ENCODE measurements around the gene VSTM2B.

DNA sequence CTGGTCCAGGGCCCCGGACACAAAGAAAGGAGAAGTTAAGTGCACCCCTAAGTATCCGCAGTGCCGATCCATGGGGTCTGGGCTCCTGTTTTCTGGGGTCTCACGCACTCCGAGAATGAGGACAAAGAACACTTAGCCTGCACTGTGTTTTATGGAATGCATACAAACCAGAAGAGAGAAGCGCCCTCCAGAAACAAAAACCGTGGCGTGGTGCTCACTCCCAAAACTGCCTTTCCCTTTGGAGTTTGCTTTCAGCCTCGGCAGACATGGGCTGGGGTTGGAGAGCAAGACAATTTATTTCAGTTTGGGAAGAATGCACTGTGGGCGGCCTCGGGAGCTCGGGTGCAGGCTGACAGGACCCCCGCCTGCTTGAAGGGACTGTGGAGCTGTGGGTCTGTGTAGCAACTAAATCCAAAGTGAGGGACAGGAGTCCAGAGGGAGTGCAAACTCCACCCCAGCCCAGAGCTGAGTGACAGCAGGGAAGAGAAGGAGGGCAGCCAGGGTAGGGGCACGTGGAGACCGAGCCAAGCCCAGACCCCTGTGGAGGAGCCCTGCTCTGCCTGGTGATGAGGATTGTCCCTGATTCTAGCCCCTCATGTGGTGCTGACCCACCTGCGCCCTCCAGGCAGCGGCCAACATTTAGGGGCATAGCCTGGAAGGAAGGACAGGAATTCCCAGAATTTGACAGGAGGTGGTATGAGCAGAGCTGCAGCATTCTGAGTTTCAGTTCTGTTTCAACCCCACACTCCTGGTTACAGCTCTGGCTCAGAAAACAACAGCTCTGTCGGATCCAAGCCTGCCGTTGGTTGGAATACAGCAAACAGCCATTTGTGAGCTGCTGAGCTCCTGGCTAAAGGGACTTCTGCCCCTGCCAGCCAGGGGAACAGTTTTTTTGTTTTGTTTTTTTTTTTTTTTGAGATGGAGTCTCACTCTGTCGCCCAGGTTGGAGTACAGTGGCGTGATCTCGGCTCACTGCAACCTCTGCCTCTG, 42.5 kb downstream of the VSTM2B start:
- no peak for TF ChIP-seq EZH2 (optimal IDR thresholded peaks at IDR 0.05; ENCODE audit: low read depth, low read length)
- TF ChIP-seq, protein P1, sequence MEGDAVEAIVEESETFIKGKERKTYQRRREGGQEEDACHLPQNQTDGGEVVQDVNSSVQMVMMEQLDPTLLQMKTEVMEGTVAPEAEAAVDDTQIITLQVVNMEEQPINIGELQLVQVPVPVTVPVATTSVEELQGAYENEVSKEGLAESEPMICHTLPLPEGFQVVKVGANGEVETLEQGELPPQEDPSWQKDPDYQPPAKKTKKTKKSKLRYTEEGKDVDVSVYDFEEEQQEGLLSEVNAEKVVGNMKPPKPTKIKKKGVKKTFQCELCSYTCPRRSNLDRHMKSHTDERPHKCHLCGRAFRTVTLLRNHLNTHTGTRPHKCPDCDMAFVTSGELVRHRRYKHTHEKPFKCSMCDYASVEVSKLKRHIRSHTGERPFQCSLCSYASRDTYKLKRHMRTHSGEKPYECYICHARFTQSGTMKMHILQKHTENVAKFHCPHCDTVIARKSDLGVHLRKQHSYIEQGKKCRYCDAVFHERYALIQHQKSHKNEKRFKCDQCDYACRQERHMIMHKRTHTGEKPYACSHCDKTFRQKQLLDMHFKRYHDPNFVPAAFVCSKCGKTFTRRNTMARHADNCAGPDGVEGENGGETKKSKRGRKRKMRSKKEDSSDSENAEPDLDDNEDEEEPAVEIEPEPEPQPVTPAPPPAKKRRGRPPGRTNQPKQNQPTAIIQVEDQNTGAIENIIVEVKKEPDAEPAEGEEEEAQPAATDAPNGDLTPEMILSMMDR (IDR thresholded peaks at IDR 0.05; ENCODE audit: low read length), result no peak
